Loucy (cell line): Measurements from ENCODE around the gene DCAF6.

Source experiments
- H2AFZ ChIP-seq: fragments of 200-600 bp; sonication (generic); 2 replicates; pipeline ENCODE4 v1.6.0; 2016; ENCODE audit warnings: antibody characterized with exemption, mild to moderate bottlenecking, low read length, moderate library complexity
- H3F3A ChIP-seq: fragments of 200-600 bp; 2 replicates; pipeline ENCODE4 v1.6.0; 2016; ENCODE audit warnings: antibody characterized with exemption, low read depth, mild to moderate bottlenecking
- H3K27me3 ChIP-seq: fragments of 200-600 bp; sonication (generic); 2 replicates; pipeline ENCODE4 v1.6.1; 2014; ENCODE audit warnings: low read length, mild to moderate bottlenecking; ENCODE audit not compliant: insufficient read depth, poor library complexity, severe bottlenecking
- H3K36me3 ChIP-seq: fragments of 200-600 bp; sonication (generic); 2 replicates; pipeline ENCODE4 v1.6.1; 2016; ENCODE audit warnings: low read length; ENCODE audit not compliant: insufficient read depth
- H3K4me1 ChIP-seq: fragments of 200-600 bp; sonication (generic); 2 replicates; pipeline ENCODE4 v1.5.1; 2014; ENCODE audit warnings: low read length, mild to moderate bottlenecking; ENCODE audit not compliant: insufficient read depth, poor library complexity, severe bottlenecking
- H3K4me2 ChIP-seq: fragments of 200-600 bp; sonication (generic); 2 replicates; pipeline ENCODE4 v1.6.0; 2014; ENCODE audit warnings: antibody characterized with exemption, low read length, low read depth, mild to moderate bottlenecking; ENCODE audit not compliant: poor library complexity, severe bottlenecking
- H3K4me3 ChIP-seq: fragments of 200-600 bp; sonication (generic); 2 replicates; pipeline ENCODE4 v1.5.1; 2014; ENCODE audit warnings: low read length, mild to moderate bottlenecking, mixed read lengths; ENCODE audit not compliant: poor library complexity, severe bottlenecking
- H3K79me2 ChIP-seq: fragments of 200-600 bp; sonication (generic); 2 replicates; pipeline ENCODE4 v1.6.1; 2014; ENCODE audit warnings: low read length; ENCODE audit not compliant: insufficient read depth
- H3K9ac ChIP-seq: fragments of 200-600 bp; sonication (generic); 2 replicates; pipeline ENCODE4 v1.6.0; 2014; ENCODE audit warnings: mild to moderate bottlenecking, low read depth, low read length, moderate library complexity; ENCODE audit not compliant: poor library complexity, severe bottlenecking
- H3K9me2 ChIP-seq: fragments of 200-600 bp; sonication (generic); replicated peaks from 2 replicates; pipeline ENCODE4 v1.6.1; 2016; ENCODE audit warnings: low read depth, low read length, mixed read lengths
- H3K9me3 ChIP-seq: fragments of 200-600 bp; sonication (generic); 2 replicates; pipeline ENCODE4 v1.6.1; 2014; ENCODE audit warnings: mild to moderate bottlenecking, antibody characterized with exemption, low read length, low read depth; ENCODE audit not compliant: insufficient read depth
- H4K20me1 ChIP-seq: fragments of 200-600 bp; sonication (generic); 2 replicates; pipeline ENCODE4 v1.6.0; 2014; ENCODE audit warnings: antibody characterized with exemption, low read length, mild to moderate bottlenecking; ENCODE audit not compliant: insufficient read depth, poor library complexity, severe bottlenecking
- CTCF ChIP-seq: fragments of 200-600 bp; sonication (generic); conservative IDR thresholded peaks from 2 replicates; pipeline ENCODE4 v1.5.1; 2014; ENCODE audit warnings: mild to moderate bottlenecking, antibody characterized with exemption, low read length
- EZH2phosphoT487 ChIP-seq: fragments of 200-600 bp; IDR thresholded peaks from 2 replicates; pipeline ENCODE4 v1.6.1; 2018; ENCODE audit warnings: antibody characterized with exemption, mild to moderate bottlenecking, moderate library complexity, borderline replicate concordance

DCAF6 gene

GRCh38 chr1:168089326-168089978 lies 153.0 kb downstream of the DCAF6 start:
- TF ChIP-seq CTCF = no peak
- no peak for TF ChIP-seq EZH2phosphoT487
- no peak overlapping the region for H3K4me2 ChIP-seq
- no peaks in the 10 kb centered on the region for H3K36me3 ChIP-seq

GRCh38 chr1:168089979-168090337 lies 153.5 kb downstream of the DCAF6 start:
- H3K9me2 ChIP-seq = no peaks in the 10 kb centered on the region
- H3K4me1 ChIP-seq = no peaks in the 10 kb centered on the region
- H3K4me2 ChIP-seq = no peak overlapping the region
- H3F3A ChIP-seq = no peaks in the 10 kb centered on the region
- no peaks in the 10 kb centered on the region for H3K9me3 ChIP-seq
- no peak overlapping the region for H2AFZ ChIP-seq
- H3K36me3 ChIP-seq = no peaks in the 10 kb centered on the region
- H3K27me3 ChIP-seq = no peaks in the 10 kb centered on the region
- H4K20me1 ChIP-seq = no peaks in the 10 kb centered on the region
- no peak overlapping the region for H3K9ac ChIP-seq
- H3K79me2 ChIP-seq = no peaks in the 10 kb centered on the region
- TF ChIP-seq CTCF (no peak), EZH2phosphoT487 (no peak)
- no peak overlapping the region for H3K4me3 ChIP-seq

More at GRCh38 chr1:168089326-168089978, 153.0 kb downstream of the DCAF6 start:
- H3K27me3 ChIP-seq = no peaks in the 10 kb centered on the region
- no peaks in the 10 kb centered on the region for H3K9me3 ChIP-seq
- no peak overlapping the region for H2AFZ ChIP-seq
- no peak overlapping the region for H3K9ac ChIP-seq
- H3K79me2 ChIP-seq = no peaks in the 10 kb centered on the region
- no peaks in the 10 kb centered on the region for H3K4me1 ChIP-seq
- no peaks in the 10 kb centered on the region for H4K20me1 ChIP-seq
- no peaks in the 10 kb centered on the region for H3F3A ChIP-seq
- no peaks in the 10 kb centered on the region for H3K9me2 ChIP-seq
- H3K4me3 ChIP-seq = no peak overlapping the region

- Histone ChIP-seq H3K9ac (no peak overlapping the region), H3K9me3 (no peaks in the 10 kb centered on the region), H3K36me3 (no peaks in the 10 kb centered on the region), H2AFZ (no peak overlapping the region), H3K27me3 (no peaks in the 10 kb centered on the region), H3K79me2 (no peaks in the 10 kb centered on the region), H3K4me2 (no peak overlapping the region), H3F3A (no peaks in the 10 kb centered on the region), H3K4me3 (no peak overlapping the region), H3K9me2 (no peaks in the 10 kb centered on the region), H4K20me1 (no peaks in the 10 kb centered on the region), H3K4me1 (no peaks in the 10 kb centered on the region)
- no peak for TF ChIP-seq CTCF
- no peak for TF ChIP-seq EZH2phosphoT487
These were observed 153.9 kb downstream of the DCAF6 start for GRCh38 chr1:168090395-168090794.
